Hepatocyte (in vitro differentiated cells): ENCODE measurements around the gene ELL2.

Source experiments
- EZH2phosphoT487 ChIP-seq: fragments of 200-600 bp; sonication (generic); IDR thresholded peaks from one replicate; pipeline ENCODE4 v1.6.1; 2018; ENCODE audit warnings: antibody characterized with exemption, mild to moderate bottlenecking, low read depth, moderate library complexity; ENCODE audit not compliant: unreplicated experiment, severe bottlenecking
- TF ChIP-seq, protein P1 (sequence below): fragments of 200-600 bp; sonication (generic); IDR thresholded peaks from 2 replicates; pipeline ENCODE4 v1.5.1; 2016; ENCODE audit warnings: antibody characterized with exemption, mild to moderate bottlenecking; ENCODE audit not compliant: poor library complexity

DNA sequence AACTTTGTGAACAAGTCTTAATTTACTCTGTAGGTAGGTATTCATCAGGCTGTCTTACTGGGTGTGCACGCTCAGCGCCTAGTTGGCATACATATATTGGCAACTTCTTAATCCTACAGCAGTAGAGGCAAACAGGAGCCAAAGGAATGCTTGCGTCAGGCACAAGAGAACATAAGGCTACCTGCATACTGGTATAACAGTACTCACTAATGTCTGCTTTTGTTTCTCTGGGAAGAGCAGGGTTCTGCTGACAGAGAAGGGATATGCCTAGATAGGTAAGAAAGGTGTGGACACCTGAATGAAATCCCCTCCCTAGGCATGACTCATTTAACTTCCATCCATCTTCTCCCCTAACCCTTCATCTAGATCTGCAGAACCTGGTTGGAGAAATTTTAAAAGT lies 40.1 kb downstream of the ELL2 start:
- TF ChIP-seq, protein P1, sequence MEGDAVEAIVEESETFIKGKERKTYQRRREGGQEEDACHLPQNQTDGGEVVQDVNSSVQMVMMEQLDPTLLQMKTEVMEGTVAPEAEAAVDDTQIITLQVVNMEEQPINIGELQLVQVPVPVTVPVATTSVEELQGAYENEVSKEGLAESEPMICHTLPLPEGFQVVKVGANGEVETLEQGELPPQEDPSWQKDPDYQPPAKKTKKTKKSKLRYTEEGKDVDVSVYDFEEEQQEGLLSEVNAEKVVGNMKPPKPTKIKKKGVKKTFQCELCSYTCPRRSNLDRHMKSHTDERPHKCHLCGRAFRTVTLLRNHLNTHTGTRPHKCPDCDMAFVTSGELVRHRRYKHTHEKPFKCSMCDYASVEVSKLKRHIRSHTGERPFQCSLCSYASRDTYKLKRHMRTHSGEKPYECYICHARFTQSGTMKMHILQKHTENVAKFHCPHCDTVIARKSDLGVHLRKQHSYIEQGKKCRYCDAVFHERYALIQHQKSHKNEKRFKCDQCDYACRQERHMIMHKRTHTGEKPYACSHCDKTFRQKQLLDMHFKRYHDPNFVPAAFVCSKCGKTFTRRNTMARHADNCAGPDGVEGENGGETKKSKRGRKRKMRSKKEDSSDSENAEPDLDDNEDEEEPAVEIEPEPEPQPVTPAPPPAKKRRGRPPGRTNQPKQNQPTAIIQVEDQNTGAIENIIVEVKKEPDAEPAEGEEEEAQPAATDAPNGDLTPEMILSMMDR = no peak
- no peak for TF ChIP-seq EZH2phosphoT487
